NT2/D1 (cell line): ENCODE measurements around the gene OOSP3.
"Not testable (repeated sequence)": the region's sequence is repeated elsewhere in the genome, so short reads cannot be mapped to it uniquely, and the experiment has no call there.

Experiments
- DNase-seq: peaks from one replicate; pipeline ENCODE4 v3.0.0-alpha.2; 2011; ENCODE audit warnings: low read depth, low spot score
- H3K27me3 ChIP-seq: 2 replicates; pipeline ENCODE4 v1.6.0; 2011; ENCODE audit warnings: mild to moderate bottlenecking; ENCODE audit not compliant: insufficient read length, insufficient read depth
- H3K36me3 ChIP-seq: 2 replicates; pipeline ENCODE4 v1.6.1; 2011; ENCODE audit warnings: mild to moderate bottlenecking, low read length, mixed read lengths; ENCODE audit not compliant: insufficient read depth, insufficient read length
- H3K4me1 ChIP-seq: 2 replicates; pipeline ENCODE4 v1.5.1; 2011; ENCODE audit not compliant: insufficient read depth, insufficient read length
- H3K4me3 ChIP-seq: 2 replicates; pipeline ENCODE4 v1.5.1; 2011; ENCODE audit warnings: low read depth; ENCODE audit not compliant: insufficient read length
- H3K9ac ChIP-seq: 2 replicates; pipeline ENCODE4 v1.6.0; 2011; ENCODE audit warnings: low read depth; ENCODE audit not compliant: insufficient read length
- H3K9me3 ChIP-seq: 2 replicates; pipeline ENCODE4 v1.5.1; 2011; ENCODE audit warnings: mild to moderate bottlenecking, low read length; ENCODE audit not compliant: insufficient read depth
- SUZ12 ChIP-seq: IDR thresholded peaks from 2 replicates; pipeline ENCODE4 v1.6.1; 2011; ENCODE audit not compliant: insufficient read length, insufficient read depth; ENCODE audit errors: extremely low read depth
- YY1 ChIP-seq: IDR thresholded peaks from 2 replicates; pipeline ENCODE4 v1.6.1; 2011; ENCODE audit not compliant: insufficient read length, insufficient read depth
- ZNF274 ChIP-seq: IDR thresholded peaks from 2 replicates; pipeline ENCODE4 v1.6.1; 2011; ENCODE audit warnings: mild to moderate bottlenecking, low read depth, low read length

The OOSP3 gene

GRCh38 chr11:59898650-59899049, 20.1 kb downstream of the OOSP3 start:
- no peaks in the 10 kb centered on the region for H3K9me3 ChIP-seq
- no peak overlapping the region for H3K4me3 ChIP-seq
- DNase-seq, result no peak
- no peak overlapping the region for H3K9ac ChIP-seq
- TF ChIP-seq YY1 (no peak), SUZ12 (no peak), ZNF274 (no peak)
- no peaks in the 10 kb centered on the region for H3K36me3 ChIP-seq
- no peaks in the 10 kb centered on the region for H3K27me3 ChIP-seq
- H3K4me1 ChIP-seq, result no peaks in the 10 kb centered on the region

- Histone ChIP-seq H3K4me3 (no peak overlapping the region), H3K36me3 (no peaks in the 10 kb centered on the region), H3K4me1 (no peaks in the 10 kb centered on the region), H3K9me3 (no peaks in the 10 kb centered on the region), H3K9ac (no peak overlapping the region), H3K27me3 (no peaks in the 10 kb centered on the region)
- no peak for DNase-seq
- TF ChIP-seq SUZ12 (no peak), YY1 (no peak), ZNF274 (no peak)
Observed at GRCh38 chr11:59899532-59899931, 20.9 kb downstream of the OOSP3 start.

- no peaks in the 10 kb centered on the region for H3K27me3 ChIP-seq
- H3K9ac ChIP-seq, result no peak overlapping the region
- TF ChIP-seq SUZ12 (no peak), ZNF274 (no peak), YY1 (no peak)
- no peaks in the 10 kb centered on the region for H3K9me3 ChIP-seq
- no peak for DNase-seq
- H3K4me3 ChIP-seq, result no peak overlapping the region
- no peaks in the 10 kb centered on the region for H3K4me1 ChIP-seq
- H3K36me3 ChIP-seq, result no peaks in the 10 kb centered on the region
Observed at GRCh38 chr11:59900366-59901126, 22.0 kb downstream of the OOSP3 start.

- DNase-seq, result no peak
- no peaks in the 10 kb centered on the region for H3K9me3 ChIP-seq
- H3K4me1 ChIP-seq, result no peaks in the 10 kb centered on the region
- no peak overlapping the region for H3K9ac ChIP-seq
- no peaks in the 10 kb centered on the region for H3K27me3 ChIP-seq
- H3K4me3 ChIP-seq, result no peak overlapping the region
- TF ChIP-seq SUZ12, result no peak
- no peak for TF ChIP-seq ZNF274
- no peak for TF ChIP-seq YY1
- H3K36me3 ChIP-seq, result no peaks in the 10 kb centered on the region
Observed at GRCh38 chr11:59901306-59901705, 22.7 kb downstream of the OOSP3 start.

- H3K9ac ChIP-seq, H3K4me3 ChIP-seq, H3K27me3 ChIP-seq, H3K9me3 ChIP-seq, H3K4me1 ChIP-seq, DNase-seq, H3K36me3 ChIP-seq: not testable (repeated sequence)
Observed at GRCh38 chr11:59903569-59903968, 25.0 kb downstream of the OOSP3 start.

GRCh38 chr11:59918480-59918879, 39.9 kb downstream of the OOSP3 start:
- no peaks in the 10 kb centered on the region for H3K36me3 ChIP-seq

GRCh38 chr11:59918987-59919589, 40.5 kb downstream of the OOSP3 start:
- TF ChIP-seq YY1, result no peak
- no peak for TF ChIP-seq ZNF274
- TF ChIP-seq SUZ12, result no peak
- DNase-seq, result peak; percentile 46
- Histone ChIP-seq H3K9ac (no peak overlapping the region), H3K9me3 (peaks cover 34% of the 10 kb centered on the region), H3K27me3 (no peaks in the 10 kb centered on the region), H3K4me3 (no peak overlapping the region), H3K4me1 (no peaks in the 10 kb centered on the region), H3K36me3 (no peaks in the 10 kb centered on the region)

More at GRCh38 chr11:59918480-59918879, 39.9 kb downstream of the OOSP3 start:
- DNase-seq, result no peak
- Histone ChIP-seq H3K9me3 (peaks cover 28% of the 10 kb centered on the region), H3K4me1 (no peaks in the 10 kb centered on the region), H3K27me3 (no peaks in the 10 kb centered on the region), H3K4me3 (no peak overlapping the region), H3K9ac (no peak overlapping the region)
- TF ChIP-seq SUZ12 (no peak), ZNF274 (no peak), YY1 (no peak)
